BE2C (cell line): ENCODE data around the gene EXTL1.
"Not testable (repeated sequence)": the region's sequence is repeated elsewhere in the genome, so short reads cannot be mapped to it uniquely, and the experiment has no call there.

Experiments used
- DNase-seq: peaks from one replicate; pipeline ENCODE4 v3.0.0-alpha.2; 2020
- H3K27me3 ChIP-seq: fragments of 250-450 bp; sonication (Bioruptor Pico); 2 replicates; pipeline ENCODE4 v1.5.1; 2020; ENCODE audit warnings: mild to moderate bottlenecking
- H3K36me3 ChIP-seq: fragments of 250-450 bp; sonication (Bioruptor Pico); 2 replicates; pipeline ENCODE4 v1.5.1; 2020; ENCODE audit warnings: mild to moderate bottlenecking
- H3K4me1 ChIP-seq: fragments of 250-450 bp; sonication (Bioruptor Pico); 2 replicates; pipeline ENCODE4 v1.5.1; 2020
- H3K4me3 ChIP-seq: 2 replicates; pipeline ENCODE4 v1.5.1; 2011; ENCODE audit warnings: low read depth, low read length
- H3K9me3 ChIP-seq: fragments of 250-450 bp; sonication (Bioruptor Pico); 2 replicates; pipeline ENCODE4 v1.5.1; 2020
- CTCF ChIP-seq: IDR thresholded peaks from 2 replicates; pipeline ENCODE4 v1.5.1; 2012; ENCODE audit warnings: mild to moderate bottlenecking, low read depth, low read length

EXTL1 gene

GRCh38 chr1:25979210-25979609 lies 42.4 kb upstream of the EXTL1 start:
- H3K4me3 ChIP-seq, result no peak overlapping the region

GRCh38 chr1:25985171-25985570 lies 36.4 kb upstream of the EXTL1 start:
- Histone ChIP-seq H3K27me3 (no peaks in the 10 kb centered on the region), H3K4me3 (no peak overlapping the region), H3K4me1 (no peaks in the 10 kb centered on the region), H3K9me3 (no peaks in the 10 kb centered on the region), H3K36me3 (no peaks in the 10 kb centered on the region)
- no peak for DNase-seq
- no peak for TF ChIP-seq CTCF

More at GRCh38 chr1:25979210-25979609, 42.4 kb upstream of the EXTL1 start:
- H3K9me3 ChIP-seq, result no peaks in the 10 kb centered on the region
- DNase-seq, result no peak
- H3K36me3 ChIP-seq, result no peaks in the 10 kb centered on the region
- no peak for TF ChIP-seq CTCF
- no peaks in the 10 kb centered on the region for H3K27me3 ChIP-seq
- H3K4me1 ChIP-seq, result no peaks in the 10 kb centered on the region

- no peak for DNase-seq
- Histone ChIP-seq H3K9me3 (no peaks in the 10 kb centered on the region), H3K4me1 (no peaks in the 10 kb centered on the region), H3K27me3 (no peaks in the 10 kb centered on the region), H3K36me3 (no peaks in the 10 kb centered on the region), H3K4me3 (no peak overlapping the region)
- no peak for TF ChIP-seq CTCF
Observed at GRCh38 chr1:25985670-25986069, 35.9 kb upstream of the EXTL1 start.

GRCh38 chr1:25986773-25987172 lies 34.8 kb upstream of the EXTL1 start:
- not testable (repeated sequence) for DNase-seq, H3K4me1 ChIP-seq, H3K4me3 ChIP-seq, H3K9me3 ChIP-seq, H3K27me3 ChIP-seq, H3K36me3 ChIP-seq

- Histone ChIP-seq H3K9me3 (no peaks in the 10 kb centered on the region), H3K4me1 (no peaks in the 10 kb centered on the region)
Observed at GRCh38 chr1:25987951-25988350, 33.6 kb upstream of the EXTL1 start.

GRCh38 chr1:25989440-25990234 lies 31.9 kb upstream of the EXTL1 start:
- peaks cover 4% of the 10 kb centered on the region; the same call in 1 of the 2 replicates for H3K4me1 ChIP-seq
- DNase-seq, result no peak
- no peak overlapping the region for H3K4me3 ChIP-seq

More at GRCh38 chr1:25987951-25988350, 33.6 kb upstream of the EXTL1 start:
- no peaks in the 10 kb centered on the region for H3K27me3 ChIP-seq
- H3K36me3 ChIP-seq, result no peaks in the 10 kb centered on the region
- no peak for DNase-seq
- no peak overlapping the region for H3K4me3 ChIP-seq
- TF ChIP-seq CTCF, result no peak

More at GRCh38 chr1:25989440-25990234, 31.9 kb upstream of the EXTL1 start:
- H3K27me3 ChIP-seq, result no peaks in the 10 kb centered on the region
- H3K36me3 ChIP-seq, result no peaks in the 10 kb centered on the region
- H3K9me3 ChIP-seq, result no peaks in the 10 kb centered on the region
- no peak for TF ChIP-seq CTCF
